T-helper 1 cell treated with Interleukin-12 subunit alpha and Interleukin-12 subunit beta and Interleukin-4 antibody, amounts not matched to agents 30 μg/mL and 1 μg/mL, for 36 hours (primary cell): ENCODE results near the gene CRIP1.

Source experiments
- H3K27ac Mint-ChIP-seq: one replicate; pipeline ENCODE4 v1.8.0; 2021; ENCODE audit warnings: mild to moderate bottlenecking, mixed read lengths
- H3K27me3 Mint-ChIP-seq: one replicate; pipeline ENCODE4 v1.8.0; 2021; ENCODE audit warnings: low read depth, mixed read lengths
- H3K36me3 Mint-ChIP-seq: one replicate; pipeline ENCODE4 v1.8.0; 2021; ENCODE audit warnings: low read depth, mixed read lengths
- H3K4me1 Mint-ChIP-seq: one replicate; pipeline ENCODE4 v1.8.0; 2021; ENCODE audit warnings: low read depth, mixed read lengths
- H3K4me3 Mint-ChIP-seq: one replicate; pipeline ENCODE4 v1.8.0; 2021; ENCODE audit warnings: mild to moderate bottlenecking, moderate library complexity, mixed read lengths
- H3K9me3 Mint-ChIP-seq: one replicate; pipeline ENCODE4 v1.8.0; 2021; ENCODE audit warnings: mixed read lengths

The CRIP1 gene

DNA sequence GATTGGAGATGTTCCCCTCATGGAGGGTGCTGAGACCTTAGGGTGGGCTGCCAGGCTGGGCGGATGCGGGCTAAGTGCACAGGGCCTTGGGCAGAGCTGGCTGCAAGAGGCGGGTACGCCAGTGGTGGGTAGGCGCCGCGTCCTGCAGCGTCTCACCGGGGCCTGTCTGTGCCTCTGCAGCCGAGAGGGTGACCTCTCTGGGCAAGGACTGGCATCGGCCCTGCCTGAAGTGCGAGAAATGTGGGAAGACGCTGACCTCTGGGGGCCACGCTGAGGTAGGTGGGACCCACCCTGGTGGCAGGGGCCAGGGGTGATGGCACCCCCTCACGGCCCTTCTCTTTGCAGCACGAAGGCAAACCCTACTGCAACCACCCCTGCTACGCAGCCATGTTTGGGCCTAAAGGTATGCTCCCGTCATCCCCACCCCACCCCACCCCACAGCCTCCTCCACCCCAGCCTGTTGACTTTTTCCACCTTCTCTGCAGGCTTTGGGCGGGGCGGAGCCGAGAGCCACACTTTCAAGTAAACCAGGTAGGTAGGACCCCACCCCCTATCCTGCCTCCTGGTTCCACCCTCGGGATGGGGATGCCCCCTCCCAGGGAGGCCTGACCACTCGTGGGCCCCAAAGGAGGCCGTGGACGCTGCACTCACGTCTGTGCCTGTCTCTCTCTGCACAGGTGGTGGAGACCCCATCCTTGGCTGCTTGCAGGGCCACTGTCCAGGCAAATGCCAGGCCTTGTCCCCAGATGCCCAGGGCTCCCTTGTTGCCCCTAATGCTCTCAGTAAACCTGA lies 1.5 kb downstream of the CRIP1 start:
- Mint-ChIP-seq H3K27ac (peak overlapping the region; percentile 81), H3K9me3 (no peaks in the 10 kb centered on the region), H3K4me3 (peak overlapping the region; percentile 86), H3K36me3 (no peaks in the 10 kb centered on the region), H3K27me3 (no peaks in the 10 kb centered on the region), H3K4me1 (peaks cover 15% of the 10 kb centered on the region)

DNA sequence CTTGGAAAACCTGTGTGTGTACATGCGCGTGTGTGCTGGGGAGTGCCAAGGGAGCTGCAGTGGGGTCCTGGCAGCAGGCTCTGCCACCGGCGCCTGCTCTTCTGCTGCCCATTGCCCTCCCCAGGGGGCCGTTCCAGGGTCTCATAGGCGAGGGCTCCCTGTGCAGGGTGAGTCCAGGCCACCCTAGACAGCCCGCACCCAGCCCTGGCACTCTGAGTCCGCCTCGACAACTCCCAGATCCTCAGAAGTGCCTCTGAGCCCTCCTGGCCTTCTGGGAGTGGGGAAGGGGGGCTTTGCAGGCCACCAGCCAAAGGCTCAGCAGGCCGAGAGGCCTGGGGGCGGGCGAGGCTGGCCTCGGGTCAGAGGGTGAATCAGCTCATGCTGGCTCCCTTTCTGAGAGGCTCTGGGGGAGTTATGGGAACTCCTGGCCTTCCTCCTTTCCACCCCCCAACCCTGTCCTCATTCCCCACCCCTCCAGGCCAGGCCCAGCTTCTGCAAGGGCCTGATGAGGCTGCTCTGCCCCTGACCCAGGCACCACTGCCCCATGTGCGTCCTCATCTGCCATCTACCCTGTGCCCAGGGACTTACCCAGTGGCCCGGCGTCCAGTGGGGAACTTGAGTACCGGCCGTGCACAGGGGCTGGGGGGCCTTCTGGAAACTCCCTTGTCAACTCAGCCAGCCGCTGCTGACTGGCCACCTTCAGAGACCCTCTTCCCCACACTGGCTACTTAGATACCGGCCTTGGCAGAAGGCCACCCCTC lies 2.3 kb downstream of the CRIP1 start:
- Mint-ChIP-seq H3K27me3 (no peaks in the 10 kb centered on the region), H3K9me3 (no peaks in the 10 kb centered on the region), H3K36me3 (no peaks in the 10 kb centered on the region), H3K4me1 (peaks cover 15% of the 10 kb centered on the region), H3K4me3 (peak overlapping the region; percentile 86), H3K27ac (peak overlapping the region; percentile 86)

DNA sequence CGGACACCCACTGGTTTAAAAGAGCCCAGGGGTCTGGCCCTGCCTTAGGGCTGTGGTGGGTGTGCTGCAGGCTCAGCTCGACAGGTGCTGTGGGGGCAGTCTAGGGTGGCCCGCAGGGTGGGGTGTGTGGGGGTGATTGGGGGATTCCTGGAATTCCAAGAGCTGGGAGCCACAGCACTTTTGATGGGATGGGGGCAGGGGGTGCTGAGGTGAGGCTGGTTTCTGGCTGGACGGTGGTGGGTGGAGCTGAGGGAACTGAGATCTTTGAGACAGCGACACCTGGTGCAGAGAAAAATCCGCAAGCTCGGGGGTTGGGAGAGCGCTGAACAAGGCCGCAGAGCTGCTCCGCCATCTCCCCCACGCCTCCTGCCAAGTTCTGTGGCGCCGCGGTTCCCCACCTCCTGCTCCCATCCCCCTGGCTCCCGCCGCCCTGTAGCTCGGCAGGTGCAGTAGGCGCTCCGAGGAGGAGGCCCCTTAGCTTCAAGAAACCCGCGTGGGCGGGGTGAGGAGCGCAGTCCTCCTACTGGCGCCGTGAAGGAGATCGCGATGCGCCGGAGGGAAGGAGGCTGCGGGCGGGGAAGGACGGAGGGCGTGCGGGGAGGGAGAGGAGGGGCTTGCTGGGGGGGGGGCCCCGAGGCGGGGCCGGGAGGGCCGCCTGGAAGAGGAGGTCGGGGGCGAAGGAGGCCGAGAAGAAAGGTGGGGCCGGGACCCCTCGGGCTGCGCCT lies 3.0 kb downstream of the CRIP1 start:
- H3K4me3 Mint-ChIP-seq: peak overlapping the region; percentile 75
- H3K27ac Mint-ChIP-seq: peak overlapping the region; percentile 86
- H3K36me3 Mint-ChIP-seq: no peaks in the 10 kb centered on the region
- H3K9me3 Mint-ChIP-seq: no peaks in the 10 kb centered on the region
- H3K27me3 Mint-ChIP-seq: no peaks in the 10 kb centered on the region
- H3K4me1 Mint-ChIP-seq: peaks cover 10% of the 10 kb centered on the region

DNA sequence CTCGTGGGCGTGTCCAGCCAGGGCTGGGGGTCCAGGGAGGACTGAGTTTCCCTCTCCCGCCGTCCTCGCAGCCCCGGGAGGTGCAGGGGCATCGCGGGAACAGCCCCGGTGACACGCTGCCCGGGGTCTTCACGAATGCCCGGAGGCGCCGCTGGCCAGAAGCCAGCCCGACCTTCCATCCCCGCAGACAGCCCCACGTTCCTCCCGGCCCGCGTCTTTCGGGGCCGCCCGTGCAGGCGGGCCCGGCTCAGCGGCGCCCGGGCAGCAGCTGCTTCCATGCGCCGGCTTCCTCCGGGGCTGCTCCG lies 3.5 kb downstream of the CRIP1 start:
- no peaks in the 10 kb centered on the region for H3K27me3 Mint-ChIP-seq

DNA sequence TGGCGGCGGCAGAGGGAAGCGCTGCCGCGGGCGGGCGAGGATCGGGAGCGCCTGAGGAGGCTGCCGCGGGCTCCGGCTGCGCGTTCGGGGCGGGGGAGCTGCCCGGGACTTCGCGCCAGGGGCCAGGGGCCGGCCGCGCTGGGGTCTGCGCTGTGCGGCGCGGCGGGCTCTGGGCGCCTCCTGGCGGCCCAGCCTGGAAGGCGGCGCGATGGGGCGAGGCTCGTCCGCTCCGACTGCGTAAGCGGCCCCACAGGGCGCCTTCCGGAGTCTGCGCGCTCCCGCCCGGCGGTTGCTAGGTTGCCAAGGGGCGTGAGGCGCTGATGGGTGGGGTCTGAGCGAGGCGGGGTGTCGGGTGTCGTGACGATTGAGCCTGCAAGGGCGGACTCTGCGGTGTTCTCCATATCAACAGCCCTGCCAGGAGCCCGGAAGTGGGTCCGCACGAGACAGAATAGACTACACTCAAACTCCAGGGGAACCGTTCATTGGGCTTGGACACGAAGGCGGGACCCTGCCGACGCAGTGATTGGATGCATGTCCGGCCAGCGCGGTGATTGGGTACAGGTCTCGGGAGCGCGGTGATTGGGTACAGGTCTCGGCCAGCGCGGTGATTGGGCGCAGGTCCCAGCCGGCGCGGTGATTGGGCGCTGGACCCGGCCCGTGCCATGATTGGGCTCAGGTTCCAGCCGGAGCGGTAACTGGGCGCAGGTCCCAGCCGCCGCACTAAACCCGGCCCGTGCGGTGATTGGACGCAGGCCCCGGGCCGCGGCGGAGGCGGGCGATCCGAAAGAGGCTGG lies 4.1 kb downstream of the CRIP1 start, which contains the start of gene TEDC1:
TEDC1 (plus strand) TSS at position 675 of the 794 bp plus-strand sequence. CDS start 130 bp downstream, outside the sequence.
- Mint-ChIP-seq H3K27ac (peak within 1 kb of the TSS; percentile 90), H3K4me1 (peaks cover 9% of the 10 kb centered on the region)

More for the DNA sequence above, 3.5 kb downstream of the CRIP1 start:
- H3K4me3 Mint-ChIP-seq: no peak overlapping the region
- H3K4me1 Mint-ChIP-seq: peaks cover 9% of the 10 kb centered on the region
- H3K9me3 Mint-ChIP-seq: no peaks in the 10 kb centered on the region
- peak overlapping the region; percentile 86 for H3K27ac Mint-ChIP-seq
- H3K36me3 Mint-ChIP-seq: no peaks in the 10 kb centered on the region

DNA sequence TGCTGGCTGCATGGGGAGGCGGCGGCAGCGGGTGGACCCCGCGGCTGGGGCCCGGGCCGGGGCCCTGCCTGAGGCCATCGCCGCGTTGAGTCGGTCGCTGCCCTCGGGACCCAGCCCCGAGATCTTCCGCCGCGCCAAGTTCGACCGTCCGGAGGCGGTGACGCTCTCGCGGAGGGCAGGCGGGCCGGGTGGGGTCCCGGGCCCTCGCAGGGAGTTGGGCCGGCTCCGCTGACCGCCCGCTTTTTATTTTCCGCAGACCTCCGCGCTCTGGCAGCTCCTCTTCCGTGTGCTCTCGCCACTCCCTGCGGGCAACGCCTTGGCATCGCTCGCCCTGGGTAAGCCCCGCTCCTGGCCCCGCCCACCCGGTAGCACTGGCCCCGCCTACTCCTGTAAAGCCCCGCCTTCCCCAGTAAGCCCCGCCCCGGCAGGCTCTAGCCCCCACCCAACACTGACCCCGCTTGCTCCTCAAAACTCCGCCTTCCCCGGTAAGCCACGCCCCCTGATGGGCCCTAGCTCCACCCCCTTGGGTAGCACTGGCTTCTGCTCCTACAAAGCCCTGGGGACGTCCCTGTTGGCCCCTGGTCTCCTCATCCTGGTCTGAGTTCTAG lies 4.8 kb downstream of the CRIP1 start:
- peak overlapping the region; percentile 91 for H3K4me3 Mint-ChIP-seq
- peak overlapping the region; percentile 90 for H3K27ac Mint-ChIP-seq
- no peaks in the 10 kb centered on the region for H3K9me3 Mint-ChIP-seq
- peaks cover 9% of the 10 kb centered on the region for H3K4me1 Mint-ChIP-seq
- H3K36me3 Mint-ChIP-seq: no peaks in the 10 kb centered on the region
- no peaks in the 10 kb centered on the region for H3K27me3 Mint-ChIP-seq

More for the DNA sequence above, 4.1 kb downstream of the CRIP1 start, which contains the start of gene TEDC1:
- H3K27me3 Mint-ChIP-seq: no peaks in the 10 kb centered on the region
- no peaks in the 10 kb centered on the region for H3K9me3 Mint-ChIP-seq
- no peaks in the 10 kb centered on the region for H3K36me3 Mint-ChIP-seq
- peak within 1 kb of the TSS; percentile 91 for H3K4me3 Mint-ChIP-seq

DNA sequence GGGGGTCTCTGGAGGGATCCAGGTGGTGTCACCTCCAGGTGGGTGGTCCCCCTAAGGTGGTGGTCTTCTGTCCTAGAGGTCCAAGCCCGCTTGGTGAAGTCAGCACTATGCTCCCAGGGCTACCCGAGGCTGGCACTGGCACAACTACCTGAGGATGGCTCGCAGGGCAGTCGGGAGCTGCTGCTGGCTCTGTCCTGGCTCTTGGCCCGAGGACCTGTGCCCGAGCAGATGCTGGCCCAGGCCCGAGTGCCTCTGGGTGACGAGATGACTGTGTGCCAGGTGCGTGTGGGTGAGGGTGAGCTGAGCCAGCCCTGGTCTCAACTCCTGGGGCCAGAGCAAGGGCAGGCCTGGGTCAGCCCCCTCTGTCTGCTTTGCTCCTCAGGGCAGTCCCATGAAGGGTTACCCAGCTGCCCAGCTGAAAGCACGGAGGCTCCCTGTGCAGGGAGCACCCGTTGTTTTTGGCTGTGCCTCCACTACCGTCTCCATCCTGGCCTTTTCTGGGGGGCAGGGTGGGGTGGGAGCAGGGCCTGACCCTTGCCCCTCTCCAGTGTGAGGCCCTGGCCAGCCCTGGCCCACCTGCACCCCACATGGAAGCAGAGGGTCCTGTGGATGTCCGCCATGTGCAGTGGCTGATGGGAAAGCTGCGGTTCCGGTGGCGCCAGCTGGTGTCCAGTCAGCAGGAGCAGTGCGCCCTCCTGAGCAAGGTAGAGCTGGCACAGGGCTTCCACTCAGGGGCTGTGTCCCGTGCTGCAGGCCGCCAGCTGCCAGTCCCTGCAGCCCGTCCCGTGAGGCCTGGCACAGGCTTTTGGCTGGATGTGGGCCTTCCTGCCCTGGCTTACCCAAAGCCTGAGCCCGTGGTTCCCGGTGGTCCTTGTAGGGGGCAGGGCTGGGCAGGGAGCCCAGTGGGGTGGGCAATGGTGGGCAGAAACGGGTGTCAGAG lies 5.6 kb downstream of the CRIP1 start:
- Mint-ChIP-seq H3K36me3 (no peaks in the 10 kb centered on the region), H3K27me3 (no peaks in the 10 kb centered on the region), H3K4me1 (peaks cover 9% of the 10 kb centered on the region), H3K27ac (peak overlapping the region; percentile 90), H3K4me3 (peak overlapping the region; percentile 91), H3K9me3 (no peaks in the 10 kb centered on the region)

DNA sequence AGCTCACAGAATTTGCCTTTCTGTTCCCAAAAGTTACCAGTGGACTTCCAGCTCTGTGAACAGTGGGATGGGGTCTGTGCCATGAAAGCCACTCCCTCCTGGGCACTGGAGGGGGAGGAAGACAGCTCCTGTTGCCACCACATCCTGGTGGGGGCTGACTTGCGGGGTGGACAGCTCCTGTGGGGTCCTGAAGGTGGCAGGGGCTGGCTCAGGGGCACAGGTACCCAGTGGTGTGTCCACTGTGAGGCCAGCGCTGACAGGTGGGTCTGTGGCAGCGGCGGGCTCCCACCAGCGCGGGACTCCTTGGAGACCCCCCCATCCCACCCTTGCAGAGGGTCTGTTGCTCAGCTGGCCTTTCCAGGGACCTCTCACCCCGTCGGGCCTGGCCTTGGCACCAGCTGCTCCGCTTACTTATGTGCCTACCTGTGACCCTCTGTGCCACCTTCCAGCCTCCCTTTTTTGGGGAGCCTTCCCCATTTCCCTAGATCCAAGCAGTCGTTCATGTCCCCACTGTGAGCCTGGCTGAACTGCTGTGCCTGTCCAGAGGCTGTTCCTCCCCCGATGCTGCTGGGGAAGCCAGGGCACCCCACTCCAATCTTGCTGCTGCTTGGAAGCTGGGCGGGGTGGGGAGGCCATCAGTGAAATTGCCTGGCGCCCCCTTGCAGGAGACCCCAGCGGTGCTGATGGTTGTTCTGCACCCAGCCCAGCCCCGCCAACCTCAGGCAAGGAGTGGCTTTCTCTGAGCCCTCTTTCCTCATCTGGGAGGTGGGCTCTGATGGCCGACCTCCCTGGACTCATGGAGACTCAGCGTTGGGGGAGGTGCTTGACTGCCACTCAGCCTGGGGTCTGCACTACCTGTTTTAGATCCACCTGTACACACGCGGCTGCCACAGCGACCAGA lies 6.5 kb downstream of the CRIP1 start:
- no peaks in the 10 kb centered on the region for H3K36me3 Mint-ChIP-seq
- no peak overlapping the region for H3K27ac Mint-ChIP-seq
- peaks cover 9% of the 10 kb centered on the region for H3K4me1 Mint-ChIP-seq
- no peaks in the 10 kb centered on the region for H3K27me3 Mint-ChIP-seq
- H3K4me3 Mint-ChIP-seq: peak overlapping the region; percentile 37
- H3K9me3 Mint-ChIP-seq: no peaks in the 10 kb centered on the region

DNA sequence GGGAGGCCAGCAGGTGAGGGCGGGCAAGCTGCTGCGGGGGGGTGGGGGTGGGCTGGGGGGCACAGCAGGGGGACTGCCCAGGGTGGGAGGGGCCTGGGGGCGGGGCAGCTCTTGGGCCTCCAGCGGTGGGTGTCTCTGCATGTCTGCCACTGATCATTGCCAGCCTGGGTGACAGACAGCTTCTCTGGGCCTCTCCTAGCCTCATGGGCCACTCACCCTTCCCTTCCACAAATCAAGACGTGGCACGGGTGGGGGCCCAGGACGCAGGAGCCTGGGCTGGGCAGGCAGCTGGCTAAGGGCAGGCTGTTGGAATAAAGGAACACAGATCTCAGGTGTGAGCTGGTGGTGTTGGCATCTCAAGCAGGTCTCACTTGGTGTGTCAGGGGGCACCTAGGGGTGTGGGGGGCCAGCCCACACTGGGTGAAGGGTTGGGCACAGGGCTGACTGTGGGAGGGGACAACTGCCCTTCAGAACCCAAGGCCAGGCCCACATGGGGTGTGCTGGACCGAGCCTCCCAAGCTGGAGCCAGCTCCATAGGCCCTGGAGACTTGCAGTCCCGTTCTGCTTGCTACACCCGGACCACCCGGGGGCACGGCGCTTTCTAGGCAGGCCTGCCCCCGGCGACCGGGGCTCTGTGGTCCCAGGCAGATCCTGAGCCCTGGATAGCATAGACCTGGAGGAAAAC lies 7.4 kb downstream of the CRIP1 start:
- Mint-ChIP-seq H3K27me3 (no peaks in the 10 kb centered on the region), H3K27ac (no peak overlapping the region), H3K36me3 (no peaks in the 10 kb centered on the region)

DNA sequence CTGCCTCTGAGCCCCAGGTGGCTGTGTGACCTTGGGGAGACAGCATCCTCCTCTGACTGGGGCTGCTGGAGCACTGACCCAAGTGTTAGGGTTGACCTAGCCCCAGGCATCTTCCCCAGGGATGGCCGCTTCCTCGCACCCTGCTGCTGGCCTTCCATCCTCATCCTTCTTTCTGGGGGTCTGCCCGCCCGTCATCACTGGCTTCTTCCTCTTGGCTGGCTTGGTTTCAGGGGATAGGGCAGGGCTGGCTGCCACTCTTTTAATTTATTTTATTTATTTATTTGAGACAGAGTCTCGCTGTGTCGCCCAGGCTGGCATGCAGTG lies 7.9 kb downstream of the CRIP1 start:
- H3K9me3 Mint-ChIP-seq: no peaks in the 10 kb centered on the region
- H3K4me3 Mint-ChIP-seq: no peak overlapping the region
- H3K27ac Mint-ChIP-seq: no peak overlapping the region
- H3K4me1 Mint-ChIP-seq: peaks cover 6% of the 10 kb centered on the region
- H3K27me3 Mint-ChIP-seq: no peaks in the 10 kb centered on the region
- no peaks in the 10 kb centered on the region for H3K36me3 Mint-ChIP-seq

More for the DNA sequence above, 7.4 kb downstream of the CRIP1 start:
- Mint-ChIP-seq H3K4me1 (peaks cover 9% of the 10 kb centered on the region), H3K4me3 (no peak overlapping the region), H3K9me3 (no peaks in the 10 kb centered on the region)

DNA sequence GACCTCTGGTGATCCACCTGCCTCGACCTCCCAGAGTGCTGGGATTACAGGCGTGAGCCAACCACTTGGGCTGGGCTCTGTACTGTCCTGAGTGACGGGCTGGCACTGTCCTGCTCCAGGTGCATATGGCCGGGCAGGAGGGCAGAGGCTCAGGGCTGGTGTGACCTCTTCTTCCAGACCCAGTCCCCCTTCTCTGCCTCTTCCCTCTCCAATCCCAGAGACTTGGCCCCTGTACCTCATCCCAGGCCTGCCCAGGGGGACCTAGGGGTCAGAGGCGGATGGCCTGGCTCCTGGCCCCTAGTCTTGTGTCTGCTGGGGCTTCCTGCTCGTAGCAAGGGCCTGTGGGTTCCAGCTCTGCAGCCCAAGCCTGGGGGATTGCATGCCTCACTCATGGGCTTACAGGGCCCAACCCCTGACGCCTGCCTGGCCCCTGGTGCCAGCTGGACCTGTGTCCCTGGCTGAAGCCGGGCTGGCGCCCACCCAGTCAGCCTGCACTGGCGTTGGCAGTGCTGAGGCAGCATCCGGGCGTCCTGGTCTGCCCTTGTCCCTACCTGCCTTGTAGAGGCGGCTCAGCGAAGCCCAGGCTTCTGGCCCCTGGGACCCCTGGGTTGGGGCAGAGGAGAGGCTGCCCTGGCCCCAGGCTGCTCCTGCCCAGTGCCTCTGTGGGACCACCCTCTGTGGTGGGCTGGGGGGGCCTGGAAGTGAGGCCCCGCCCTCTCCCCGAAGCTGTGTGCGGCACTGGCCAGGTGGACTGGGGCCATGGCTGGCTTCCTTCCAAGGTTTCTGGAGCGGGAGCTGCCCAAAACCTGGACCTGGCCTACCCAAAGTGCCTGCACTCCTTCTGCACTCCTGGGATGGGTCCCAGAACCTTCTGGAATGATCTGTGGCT lies 8.7 kb downstream of the CRIP1 start:
- Mint-ChIP-seq H3K9me3 (no peaks in the 10 kb centered on the region), H3K4me3 (no peak overlapping the region), H3K4me1 (peaks cover 3% of the 10 kb centered on the region), H3K27ac (no peak overlapping the region), H3K36me3 (no peaks in the 10 kb centered on the region), H3K27me3 (no peaks in the 10 kb centered on the region)
